T-cell (primary cell): Measurements from ENCODE around the gene GCDH. TPM values are rescaled to one million over a fixed set of nuclear protein-coding genes. Genes with fewer than 3 reads are reported as not detected.

Experiments
- ATAC-seq, 4 experiments: fragments of 200-7000 bp in 3 of 4; fragments of 150-1000 bp in 1 of 4; cut with Tn5 transposase; replicated peaks in 1 of 4; 1 replicate in 3 of 4; 2 replicates in 1 of 4; pipeline ENCODE4 v1.10.0; 2021; ENCODE audit warnings: moderate library complexity in 3 of 4, mild to moderate bottlenecking in 2 of 4, moderate number of reproducible peaks in 1 of 4
- CTCF ChIA-PET, 2 donors: fragments of 300-600 bp; sonication (Branson Sonifier 250); formaldehyde crosslinking; loops; one replicate each; lab custom pipeline; 2022; ENCODE audit warnings: antibody characterized with exemption in 2 of 2; lab: Charles Lee
- POLR2A ChIA-PET, 2 donors: fragments of 300-600 bp; sonication (Branson Sonifier 250); formaldehyde crosslinking; loops; one replicate each; lab custom pipeline; 2022; ENCODE audit warnings: antibody characterized with exemption in 2 of 2; lab: Charles Lee
- DNase-seq, 35 experiments: peaks; one replicate each; pipeline versions ENCODE4 v3.0.0 to v3.0.0-alpha.2; 2013 to 2023
- H3K27ac ChIP-seq: one replicate; pipeline ENCODE4 v1.5.1; 2013; ENCODE audit warnings: low read length
- H3K27me3 ChIP-seq, 2 experiments: replicated peaks in 1 of 2; 1 replicate in 1 of 2; 2 replicates in 1 of 2; pipeline versions ENCODE4 v1.6.1 to v1.7.0; 2013; ENCODE audit warnings: low read length in 1 of 2, mixed read lengths in 1 of 2; ENCODE audit not compliant: control insufficient read depth in 2 of 2, insufficient read depth in 2 of 2; ENCODE audit errors: extremely low read depth in 1 of 2
- H3K36me3 ChIP-seq, 2 donors: 1 replicate in 1 of 2; 2 replicates in 1 of 2; pipeline versions ENCODE4 v1.6.1 to v1.7.0; 2013; ENCODE audit warnings: low read length in 1 of 2; ENCODE audit not compliant: control insufficient read depth in 2 of 2, insufficient read depth in 1 of 2; ENCODE audit errors: extremely low read depth in 1 of 2
- H3K4me1 ChIP-seq, 2 experiments: 1 replicate in 1 of 2; 2 replicates in 1 of 2; pipeline versions ENCODE4 v1.6.1 to v1.7.0; 2013; ENCODE audit warnings: low read length in 2 of 2, mixed read lengths in 1 of 2; ENCODE audit not compliant: insufficient read depth in 2 of 2, control insufficient read depth in 1 of 2; ENCODE audit errors: extremely low read depth in 1 of 2
- H3K4me3 ChIP-seq, 2 donors: 1 replicate in 1 of 2; 2 replicates in 1 of 2; pipeline versions ENCODE4 v1.5.1 to v1.7.0; 2013; ENCODE audit warnings: mild to moderate bottlenecking in 2 of 2, low read length in 1 of 2, moderate library complexity in 1 of 2; ENCODE audit not compliant: control insufficient read depth in 1 of 2; ENCODE audit errors: extremely low read depth in 1 of 2
- H3K9me3 ChIP-seq: 2 replicates; pipeline ENCODE4 v1.7.0; 2013
- H3K27ac Mint-ChIP-seq, 2 donors: one replicate each; pipeline ENCODE4 v1.8.0; 2020 to 2021; ENCODE audit warnings: mild to moderate bottlenecking in 2 of 2, mixed read lengths in 2 of 2
- H3K27me3 Mint-ChIP-seq, 2 donors: one replicate each; pipeline ENCODE4 v1.8.0; 2021 to 2022; ENCODE audit warnings: mixed read lengths in 2 of 2
- H3K36me3 Mint-ChIP-seq: one replicate; pipeline ENCODE4 v1.8.0; 2021; ENCODE audit warnings: mixed read lengths
- H3K4me1 Mint-ChIP-seq, 3 donors: one replicate each; pipeline ENCODE4 v1.8.0; 2020 to 2022; ENCODE audit warnings: mixed read lengths in 3 of 3, mild to moderate bottlenecking in 1 of 3
- H3K4me3 Mint-ChIP-seq, 3 donors: one replicate each; pipeline ENCODE4 v1.8.0; 2020 to 2022; ENCODE audit warnings: mild to moderate bottlenecking in 3 of 3, mixed read lengths in 3 of 3, moderate library complexity in 3 of 3
- H3K9me3 Mint-ChIP-seq, 3 donors: one replicate each; pipeline ENCODE4 v1.8.0; 2020 to 2022; ENCODE audit warnings: mixed read lengths in 3 of 3
- WGBS: methylation state at CpG from one replicate; pipeline ENCODE4 v1.1.5; 2013; ENCODE audit warnings: missing lambda C conversion rate; ENCODE audit not compliant: insufficient coverage; 5-methylcytosine and 5-hydroxymethylcytosine counted together
- total RNA-seq, 35 experiments: library from RNA in 6 of 35; stranded (reverse) in 6 of 35; fragments of 120-200 nt in 1 of 35; gene quantifications; one replicate each; pipeline versions ENCODE4 v1.2.1 to v1.2.4 and lab custom pipeline; 2013 to 2026

The GCDH gene
- total RNA-seq, 5 donors from 2014 or later (not counting 1 experiment from before 2014, with no cell fraction given): 39.8 to 68.7 (median 60.0) TPM

- Mint-ChIP-seq H3K27me3 (no peaks in the 10 kb centered on the region), H3K9me3 (no peaks in the 10 kb centered on the region), H3K27ac (peak within 1 kb of the TSS; percentile 87 to 89), H3K4me1 (peaks cover 39 to 44% (median 39%) of the 10 kb centered on the region in 3 donors), H3K36me3 (peaks cover 10% of the 10 kb centered on the region), H3K4me3 (peak within 1 kb of the TSS; percentile 95 to 99 (median 98))
- Histone ChIP-seq H3K9me3 (no peaks in the 10 kb centered on the region), H3K4me1 (peaks cover 23 to 44% of the 10 kb centered on the region in 2 experiments), H3K27me3 (no peaks in the 10 kb centered on the region), H3K27ac (peak within 1 kb of the TSS; percentile 52), H3K4me3 (peak within 1 kb of the TSS; percentile 86 to 96), H3K36me3 (peaks cover 6 to 25% of the 10 kb centered on the region in 2 donors)
- DNase-seq (peak; percentile 71 to 92 (median 82)), ATAC-seq (peak; percentile 55 to 67 (median 65))
- 6% methylated on average over 43 of the region's 51 CpGs for WGBS
- ChIA-PET POLR2A (interaction anchor here in 1 of 2 donors (0.6 to 1.1 kb wide), 3 partner anchors 9 to 255 kb away, joined by 3 to 6 read pairs (median 4); no protein-coding TSS in a partner anchor), CTCF (interaction anchor here (0.6 to 1.6 kb wide), 6 partner anchors 8 to 48 kb away, joined by 3 to 6 read pairs (median 4); partner anchors contain the start of gene GCDH (in 1 of the 2))
Measured at GRCh38 chr19:12933287-12934072, 42.5 kb downstream of the GCDH start, which contains the start of gene FARSA. Gene FARSA (minus strand): TSS chr19:12933711. CDS start chr19:12933696, 15 bp downstream.

GRCh38 chr19:12935071-12935470, 44.1 kb downstream of the GCDH start:
- Histone ChIP-seq H3K27ac (no peak overlapping the region), H3K4me3 (no peak overlapping the region), H3K4me1 (peaks cover 31 to 56% of the 10 kb centered on the region in 2 experiments), H3K27me3 (no peaks in the 10 kb centered on the region), H3K36me3 (peaks cover 5 to 18% of the 10 kb centered on the region in 2 donors), H3K9me3 (no peaks in the 10 kb centered on the region)
- H3K9me3 Mint-ChIP-seq: no peaks in the 10 kb centered on the region
- WGBS: 98% methylated on average over 5 of the region's 10 CpGs
- H3K27ac Mint-ChIP-seq: no peak overlapping the region
- ChIA-PET POLR2A (no interaction called here), CTCF (interaction anchor here in 1 of 2 donors (0.7 kb wide), 1 partner anchor 253 kb away, joined by 3 read pairs; the partner anchor contains the start of gene DHPS)
- DNase-seq (no peak), ATAC-seq (no peak)
- no peak overlapping the region for H3K4me3 Mint-ChIP-seq
- peaks cover 13% of the 10 kb centered on the region for H3K36me3 Mint-ChIP-seq
- peaks cover 52 to 55% (median 55%) of the 10 kb centered on the region in 3 donors for H3K4me1 Mint-ChIP-seq
- H3K27me3 Mint-ChIP-seq: no peaks in the 10 kb centered on the region

- Mint-ChIP-seq H3K27me3 (no peaks in the 10 kb centered on the region), H3K27ac (peak overlapping the region; percentile 4 to 55), H3K4me3 (peak overlapping the region in 1 of 3 donors; percentile 99), H3K36me3 (peaks cover 22% of the 10 kb centered on the region), H3K9me3 (no peaks in the 10 kb centered on the region), H3K4me1 (peaks cover 65% of the 10 kb centered on the region in 3 donors)
- no peak for DNase-seq
- WGBS: 70% methylated on average over 2 of the region's 7 CpGs
- ATAC-seq: no peak
- Histone ChIP-seq H3K36me3 (peaks cover 7 to 23% of the 10 kb centered on the region in 2 donors), H3K4me3 (no peak overlapping the region), H3K9me3 (no peaks in the 10 kb centered on the region), H3K27me3 (no peaks in the 10 kb centered on the region), H3K27ac (no peak overlapping the region), H3K4me1 (peaks cover 33 to 69% of the 10 kb centered on the region in 2 experiments)
- CTCF ChIA-PET: no interaction called here
- POLR2A ChIA-PET: no interaction called here
Measured at GRCh38 chr19:12936582-12936981, 45.6 kb downstream of the GCDH start.

- H3K27me3 Mint-ChIP-seq: no peaks in the 10 kb centered on the region
- H3K27me3 ChIP-seq: no peaks in the 10 kb centered on the region
- H3K4me3 ChIP-seq: peak overlapping the region; percentile 82 to 94
- peaks cover 63 to 68% (median 65%) of the 10 kb centered on the region in 3 donors for H3K4me1 Mint-ChIP-seq
- WGBS: 36% methylated on average over 12 of the region's 23 CpGs
- peak overlapping the region; percentile 98 to 99 (median 99) for H3K4me3 Mint-ChIP-seq
- H3K36me3 Mint-ChIP-seq: peaks cover 25% of the 10 kb centered on the region
- H3K27ac ChIP-seq: no peak overlapping the region
- no peaks in the 10 kb centered on the region for H3K9me3 Mint-ChIP-seq
- H3K9me3 ChIP-seq: no peaks in the 10 kb centered on the region
- H3K4me1 ChIP-seq: peaks cover 33 to 71% of the 10 kb centered on the region in 2 experiments
- DNase-seq: no peak
- ChIA-PET POLR2A (no interaction called here), CTCF (interaction anchor here in 1 of 2 donors (0.6 to 1.1 kb wide), 3 partner anchors 9 to 52 kb away, joined by 3 to 9 read pairs (median 5); partner anchors contain the start of gene GCDH)
- H3K27ac Mint-ChIP-seq: peak overlapping the region; percentile 92 to 95
- ATAC-seq: no peak
- peaks cover 11 to 30% of the 10 kb centered on the region in 2 donors for H3K36me3 ChIP-seq
Measured at GRCh38 chr19:12937093-12937926, 46.4 kb downstream of the GCDH start.

DNA sequence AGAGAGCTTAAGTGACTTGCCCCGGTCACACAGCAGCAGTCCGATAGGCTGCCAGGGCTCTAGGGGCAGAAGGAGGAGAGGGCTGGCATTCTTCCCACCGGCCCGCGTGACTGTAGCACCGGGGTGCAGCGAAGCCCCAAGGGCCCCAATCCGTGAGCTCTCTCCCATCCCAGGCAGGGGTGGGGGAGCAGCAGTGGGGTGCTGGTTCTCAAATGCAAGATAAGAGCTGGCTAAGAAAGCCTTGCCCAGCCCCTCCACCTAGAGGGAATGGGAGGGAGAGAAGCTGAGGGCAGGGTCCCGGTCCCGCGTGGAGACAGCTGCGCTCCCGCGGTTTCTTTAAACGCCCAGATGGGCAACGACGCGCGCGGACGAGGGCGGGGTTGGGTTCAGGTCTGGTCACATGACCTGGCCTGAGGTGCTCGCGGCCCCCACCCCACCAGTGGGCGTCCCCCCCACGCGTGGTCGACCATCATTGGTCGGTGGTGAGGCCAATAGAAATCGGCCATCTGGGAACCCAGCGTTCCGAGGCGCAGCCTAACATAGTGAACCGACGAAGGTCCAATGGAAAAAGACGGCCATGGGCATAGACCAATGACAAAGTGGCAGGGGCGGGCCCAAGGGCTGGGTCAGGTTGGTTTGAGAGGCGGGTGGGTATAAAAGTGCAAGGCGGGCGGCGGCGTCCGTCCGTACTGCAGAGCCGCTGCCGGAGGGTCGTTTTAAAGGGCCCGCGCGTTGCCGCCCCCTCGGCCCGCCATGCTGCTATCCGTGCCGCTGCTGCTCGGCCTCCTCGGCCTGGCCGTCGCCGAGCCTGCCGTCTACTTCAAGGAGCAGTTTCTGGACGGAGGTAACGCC, 47.2 kb downstream of the GCDH start, which contains the start of gene CALR:
Gene CALR (plus strand): TSS at position 683 of the 852 bp plus-strand sequence. CDS start 71 bp downstream, at position 754.
- Histone ChIP-seq H3K27ac (peak within 1 kb of the TSS; percentile 30), H3K4me3 (peak within 1 kb of the TSS; percentile 82 to 94), H3K36me3 (peaks cover 11 to 38% of the 10 kb centered on the region in 2 donors), H3K9me3 (no peaks in the 10 kb centered on the region), H3K4me1 (peaks cover 27 to 70% of the 10 kb centered on the region in 2 experiments), H3K27me3 (no peaks in the 10 kb centered on the region)
- H3K4me3 Mint-ChIP-seq: peak within 1 kb of the TSS; percentile 98 to 99 (median 99)
- peaks cover 57 to 63% (median 61%) of the 10 kb centered on the region in 3 donors for H3K4me1 Mint-ChIP-seq
- CTCF ChIA-PET: interaction anchor here in 1 of 2 donors (0.6 to 1.1 kb wide), 3 partner anchors 10 to 53 kb away, joined by 3 to 9 read pairs (median 5); partner anchors contain the start of gene GCDH
- under 1% methylated on average over 62 of the region's 63 CpGs for WGBS
- POLR2A ChIA-PET: interaction anchor here in 1 of 2 donors (0.6 kb wide), 1 partner anchor 1537 kb away, joined by 6 read pairs; no protein-coding TSS in a partner anchor
- H3K27ac Mint-ChIP-seq: peak within 1 kb of the TSS; percentile 92 to 95
- H3K9me3 Mint-ChIP-seq: no peaks in the 10 kb centered on the region
- H3K36me3 Mint-ChIP-seq: peaks cover 30% of the 10 kb centered on the region
- ATAC-seq (peak; percentile 88 to 91 (median 90)), DNase-seq (peak; percentile 96 to 100 (median 98))
- H3K27me3 Mint-ChIP-seq: no peaks in the 10 kb centered on the region
